ENCODE data around the gene SERPIND1.
A peak's percentile ranks its signal among the peaks of the same experiment; 100 is the strongest.

Gene SERPIND1

DNA sequence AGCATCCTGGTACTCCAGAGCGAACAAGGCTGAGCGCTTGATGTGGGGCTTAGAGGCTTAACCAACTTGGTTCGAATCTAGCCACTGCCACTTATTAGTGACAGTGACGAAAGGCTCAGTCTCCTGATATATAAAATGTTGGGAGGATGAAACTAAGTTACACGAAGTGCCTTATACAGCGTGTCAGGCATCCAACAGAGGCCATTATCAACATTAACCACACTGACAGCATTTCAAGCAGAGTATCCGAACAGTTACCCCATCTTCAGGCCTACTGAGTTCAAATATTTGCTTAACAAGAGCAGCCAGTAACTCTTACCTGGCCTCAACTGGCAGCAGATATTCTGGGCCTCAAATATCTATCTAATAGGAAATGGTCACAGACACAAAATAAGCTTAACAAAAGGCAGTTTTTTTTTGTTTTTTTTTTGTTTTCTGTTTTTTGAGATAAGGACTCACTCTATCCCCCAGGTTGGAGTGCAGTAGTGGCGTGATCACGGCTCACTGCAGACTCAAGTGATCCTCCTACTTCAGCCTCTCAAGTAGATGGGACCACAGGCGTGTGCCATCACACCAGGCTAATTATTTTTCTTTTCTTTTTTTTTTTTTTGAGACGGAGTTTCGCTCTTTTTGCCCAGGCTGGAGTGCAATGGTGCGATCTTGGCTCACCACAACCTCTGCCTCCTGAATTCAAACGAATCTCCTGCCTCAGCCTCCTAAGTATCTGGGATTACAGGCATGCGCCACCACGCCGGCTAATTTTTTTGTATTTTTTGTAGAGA, 2.9 kb downstream of the SERPIND1 start:
- DNase-seq (ENCODE audit: low read depth): no peak
- no peak overlapping the region for H3K4me3 ChIP-seq (ENCODE audit: low read depth, low read length)
- TF ChIP-seq, protein P1, sequence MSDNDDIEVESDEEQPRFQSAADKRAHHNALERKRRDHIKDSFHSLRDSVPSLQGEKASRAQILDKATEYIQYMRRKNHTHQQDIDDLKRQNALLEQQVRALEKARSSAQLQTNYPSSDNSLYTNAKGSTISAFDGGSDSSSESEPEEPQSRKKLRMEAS (IDR thresholded peaks at IDR 0.05; ENCODE audit: low read depth, low read length): no peak
- TF ChIP-seq, protein P2, sequence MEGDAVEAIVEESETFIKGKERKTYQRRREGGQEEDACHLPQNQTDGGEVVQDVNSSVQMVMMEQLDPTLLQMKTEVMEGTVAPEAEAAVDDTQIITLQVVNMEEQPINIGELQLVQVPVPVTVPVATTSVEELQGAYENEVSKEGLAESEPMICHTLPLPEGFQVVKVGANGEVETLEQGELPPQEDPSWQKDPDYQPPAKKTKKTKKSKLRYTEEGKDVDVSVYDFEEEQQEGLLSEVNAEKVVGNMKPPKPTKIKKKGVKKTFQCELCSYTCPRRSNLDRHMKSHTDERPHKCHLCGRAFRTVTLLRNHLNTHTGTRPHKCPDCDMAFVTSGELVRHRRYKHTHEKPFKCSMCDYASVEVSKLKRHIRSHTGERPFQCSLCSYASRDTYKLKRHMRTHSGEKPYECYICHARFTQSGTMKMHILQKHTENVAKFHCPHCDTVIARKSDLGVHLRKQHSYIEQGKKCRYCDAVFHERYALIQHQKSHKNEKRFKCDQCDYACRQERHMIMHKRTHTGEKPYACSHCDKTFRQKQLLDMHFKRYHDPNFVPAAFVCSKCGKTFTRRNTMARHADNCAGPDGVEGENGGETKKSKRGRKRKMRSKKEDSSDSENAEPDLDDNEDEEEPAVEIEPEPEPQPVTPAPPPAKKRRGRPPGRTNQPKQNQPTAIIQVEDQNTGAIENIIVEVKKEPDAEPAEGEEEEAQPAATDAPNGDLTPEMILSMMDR (IDR thresholded peaks at IDR 0.05; ENCODE audit: low read depth, low read length): no peak
- TF ChIP-seq MYC (IDR thresholded peaks at IDR 0.05; ENCODE audit: low read depth, low read length) (no peak), POLR2A (IDR thresholded peaks at IDR 0.05; ENCODE audit: extremely low read depth, insufficient read length) (no peak)

- H3K4me3 ChIP-seq (ENCODE audit: low read depth, low read length): no peak overlapping the region
- TF ChIP-seq MYC (IDR thresholded peaks at IDR 0.05; ENCODE audit: low read depth, low read length) (no peak), POLR2A (IDR thresholded peaks at IDR 0.05; ENCODE audit: extremely low read depth, insufficient read length) (no peak)
- TF ChIP-seq, protein P1 (IDR thresholded peaks at IDR 0.05; ENCODE audit: low read depth, low read length): no peak
- TF ChIP-seq, protein P2 (IDR thresholded peaks at IDR 0.05; ENCODE audit: low read depth, low read length): no peak
- DNase-seq (ENCODE audit: low read depth): peak; percentile 78
These were observed 3.7 kb downstream of the SERPIND1 start for GRCh38 chr22:20777420-20778177.

- H3K4me3 ChIP-seq (ENCODE audit: low read depth, low read length): no peak overlapping the region
- no peak for TF ChIP-seq MYC (IDR thresholded peaks at IDR 0.05; ENCODE audit: low read depth, low read length)
- TF ChIP-seq, protein P1 (IDR thresholded peaks at IDR 0.05; ENCODE audit: low read depth, low read length): no peak
- no peak for TF ChIP-seq POLR2A (IDR thresholded peaks at IDR 0.05; ENCODE audit: extremely low read depth, insufficient read length)
- TF ChIP-seq, protein P2 (IDR thresholded peaks at IDR 0.05; ENCODE audit: low read depth, low read length): no peak
- no peak for DNase-seq (ENCODE audit: low read depth)
These were observed 5.3 kb downstream of the SERPIND1 start for GRCh38 chr22:20779014-20779817.

GRCh38 chr22:20779818-20780158, 5.9 kb downstream of the SERPIND1 start:
- DNase-seq (ENCODE audit: low read depth): no peak

More at GRCh38 chr22:20779818-20780158, 5.9 kb downstream of the SERPIND1 start:
- H3K4me3 ChIP-seq (ENCODE audit: low read depth, low read length): no peak overlapping the region
- TF ChIP-seq MYC (IDR thresholded peaks at IDR 0.05; ENCODE audit: low read depth, low read length) (no peak), POLR2A (IDR thresholded peaks at IDR 0.05; ENCODE audit: extremely low read depth, insufficient read length) (no peak)
- TF ChIP-seq, protein P2 (IDR thresholded peaks at IDR 0.05; ENCODE audit: low read depth, low read length): no peak
- TF ChIP-seq, protein P1 (IDR thresholded peaks at IDR 0.05; ENCODE audit: low read depth, low read length): no peak

Measured in NB4 (cell line).